ENCODE results near the gene CCDC15. TPM values are rescaled to one million over a fixed set of nuclear protein-coding genes. Genes with fewer than 3 reads are reported as not detected.
A peak's percentile ranks its signal among the peaks of the same experiment; 100 is the strongest.

CCDC15 gene
- total RNA-seq, 1 donor from 2014 or later: 3.2 TPM

DNA sequence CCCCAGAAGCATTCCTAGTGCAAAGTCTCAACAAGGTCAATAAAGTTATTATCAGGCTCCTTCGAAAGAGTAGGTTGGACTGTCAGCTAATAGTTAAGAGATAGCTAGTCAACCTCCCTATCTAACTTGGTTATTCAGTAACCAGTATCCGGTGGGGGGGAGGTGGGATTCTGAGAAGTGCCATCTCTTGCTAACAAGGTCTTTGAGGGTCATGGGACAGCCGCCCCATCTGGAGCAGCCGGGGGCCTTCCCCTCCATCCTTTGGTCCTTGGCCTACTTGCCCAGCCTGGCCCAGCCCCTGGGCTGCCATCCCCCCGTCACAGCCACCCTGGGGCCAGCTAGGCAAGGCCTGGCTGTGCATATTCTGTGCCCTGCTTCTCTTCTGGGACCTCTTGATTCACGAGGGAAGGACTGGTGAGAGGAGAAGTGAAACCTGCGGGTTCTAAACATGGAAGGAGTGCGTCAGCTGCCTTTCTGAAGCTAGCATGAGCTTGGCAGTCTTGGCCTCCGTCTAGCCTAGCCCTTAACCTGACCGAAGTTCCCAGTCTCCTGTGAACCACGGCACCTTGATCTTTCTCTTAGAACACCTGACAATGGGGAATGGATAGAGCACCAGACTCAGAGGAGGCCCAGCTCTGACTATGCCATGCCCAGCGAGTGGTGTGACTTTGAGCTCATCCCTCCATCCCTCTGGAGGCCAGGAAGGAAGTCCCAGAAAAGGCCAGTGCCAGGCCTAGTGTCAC, 118.4 kb downstream of the CCDC15 start:
- no peak overlapping the region for H3K4me3 Mint-ChIP-seq
- H3K27me3 Mint-ChIP-seq: peaks cover 23% of the 10 kb centered on the region
- peak; percentile 54 for DNase-seq (ENCODE audit: extremely low spot score, unreplicated experiment)

GRCh38 chr11:125072961-125073590, 119.1 kb downstream of the CCDC15 start:
- H3K27me3 Mint-ChIP-seq: peaks cover 18% of the 10 kb centered on the region
- peaks cover 16% of the 10 kb centered on the region for H3K4me1 Mint-ChIP-seq (ENCODE audit: unreplicated experiment)
- H3K4me3 Mint-ChIP-seq: no peak overlapping the region
- H3K27ac Mint-ChIP-seq: no peak overlapping the region
- no peaks in the 10 kb centered on the region for H3K9me3 Mint-ChIP-seq
- H3K36me3 Mint-ChIP-seq: no peaks in the 10 kb centered on the region
- DNase-seq (ENCODE audit: extremely low spot score, unreplicated experiment): no peak
- no peak for TF ChIP-seq CTCF (conservative IDR thresholded peaks at IDR 0.05)

More for the DNA sequence above, 118.4 kb downstream of the CCDC15 start:
- no peaks in the 10 kb centered on the region for H3K36me3 Mint-ChIP-seq
- no peaks in the 10 kb centered on the region for H3K9me3 Mint-ChIP-seq
- peaks cover 16% of the 10 kb centered on the region for H3K4me1 Mint-ChIP-seq (ENCODE audit: unreplicated experiment)
- H3K27ac Mint-ChIP-seq: no peak overlapping the region
- no peak for TF ChIP-seq CTCF (conservative IDR thresholded peaks at IDR 0.05)

- Mint-ChIP-seq H3K4me3 (no peak overlapping the region), H3K36me3 (no peaks in the 10 kb centered on the region), H3K27me3 (peaks cover 18% of the 10 kb centered on the region), H3K27ac (no peak overlapping the region), H3K4me1 (ENCODE audit: unreplicated experiment) (peaks cover 16% of the 10 kb centered on the region), H3K9me3 (no peaks in the 10 kb centered on the region)
- no peak for DNase-seq (ENCODE audit: extremely low spot score, unreplicated experiment)
- TF ChIP-seq CTCF (conservative IDR thresholded peaks at IDR 0.05): no peak
Observed at GRCh38 chr11:125073616-125074483, 119.8 kb downstream of the CCDC15 start.

DNA sequence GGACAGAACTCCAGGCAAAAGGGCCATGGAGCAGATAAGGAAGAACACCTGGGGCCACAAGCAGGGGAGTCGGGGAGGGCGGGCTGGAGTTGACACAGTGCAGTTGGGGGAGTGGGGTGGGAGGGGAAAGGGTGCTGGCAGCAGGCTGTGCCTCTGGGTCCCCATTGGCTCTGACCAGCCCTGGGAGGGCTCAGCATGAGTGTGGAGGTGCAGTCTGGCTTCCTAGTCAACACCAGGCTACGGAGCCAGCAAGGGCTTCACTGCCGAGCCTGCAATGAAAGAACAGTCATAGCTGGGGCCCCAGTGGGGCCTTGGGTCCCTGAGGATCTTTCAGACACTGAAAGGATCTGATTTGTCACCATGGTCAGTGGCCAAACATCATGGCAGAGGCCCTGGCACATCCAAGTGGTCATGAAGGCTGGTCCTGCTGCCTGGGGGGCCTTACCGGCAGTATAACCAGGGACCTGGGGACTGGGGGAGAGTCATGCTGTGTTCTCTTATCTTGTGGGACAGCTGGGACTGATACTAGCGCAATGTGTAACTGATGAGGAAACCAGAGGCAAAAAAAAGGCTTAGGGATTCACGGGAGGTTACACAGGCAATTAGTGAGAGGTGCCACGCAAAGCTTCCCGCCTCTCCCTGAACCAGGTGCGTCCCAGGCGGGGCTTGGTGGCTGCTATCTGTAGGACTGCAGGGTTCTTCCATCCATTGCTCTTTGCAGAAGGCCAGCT, 120.7 kb downstream of the CCDC15 start:
- peaks cover 12% of the 10 kb centered on the region for H3K27me3 Mint-ChIP-seq
- H3K9me3 Mint-ChIP-seq: no peaks in the 10 kb centered on the region
- H3K4me1 Mint-ChIP-seq (ENCODE audit: unreplicated experiment): peaks cover 16% of the 10 kb centered on the region
- no peak for TF ChIP-seq CTCF (conservative IDR thresholded peaks at IDR 0.05)
- no peak for DNase-seq (ENCODE audit: extremely low spot score, unreplicated experiment)
- H3K36me3 Mint-ChIP-seq: no peaks in the 10 kb centered on the region
- no peak overlapping the region for H3K4me3 Mint-ChIP-seq
- H3K27ac Mint-ChIP-seq: no peak overlapping the region

DNA sequence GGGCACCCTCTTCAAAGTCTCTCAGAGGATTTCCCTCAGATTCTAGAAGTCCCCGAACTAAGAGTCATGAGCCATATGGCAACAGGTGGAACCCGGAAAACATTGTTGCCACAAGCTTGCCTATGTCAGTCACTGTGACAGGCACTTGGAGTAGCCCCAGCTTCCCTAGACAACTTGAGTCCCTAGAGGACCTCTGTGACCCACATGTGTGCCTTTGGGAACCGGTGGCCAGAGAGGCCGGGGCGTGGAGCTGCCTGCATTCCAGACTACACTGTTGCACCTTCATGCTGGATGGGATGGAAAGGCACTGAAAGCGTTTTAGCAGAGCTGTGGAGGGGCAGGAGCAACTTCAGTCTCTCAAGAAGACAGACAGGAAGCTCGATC, 121.2 kb downstream of the CCDC15 start:
- peaks cover 8% of the 10 kb centered on the region for H3K27me3 Mint-ChIP-seq
- no peaks in the 10 kb centered on the region for H3K36me3 Mint-ChIP-seq
- DNase-seq (ENCODE audit: extremely low spot score, unreplicated experiment): no peak
- peaks cover 12% of the 10 kb centered on the region for H3K4me1 Mint-ChIP-seq (ENCODE audit: unreplicated experiment)
- H3K9me3 Mint-ChIP-seq: no peaks in the 10 kb centered on the region
- no peak overlapping the region for H3K27ac Mint-ChIP-seq
- TF ChIP-seq CTCF (conservative IDR thresholded peaks at IDR 0.05): no peak
- no peak overlapping the region for H3K4me3 Mint-ChIP-seq

Data from type B pancreatic cell (in vitro differentiated cells).